ENCODE results near the gene NBL1.

Gene NBL1

GRCh38 chr1:19689856-19690255, 45.7 kb downstream of the NBL1 start:
- no peak for DNase-seq (ENCODE audit: low read depth, low spot score)

GRCh38 chr1:19690342-19690741, 46.2 kb downstream of the NBL1 start:
- H3K27ac ChIP-seq, result no peak overlapping the region
- DNase-seq (ENCODE audit: low read depth, low spot score), result no peak

More at GRCh38 chr1:19689856-19690255, 45.7 kb downstream of the NBL1 start:
- H3K27ac ChIP-seq, result no peak overlapping the region

GRCh38 chr1:19694298-19694697, 50.2 kb downstream of the NBL1 start:
- H3K27ac ChIP-seq, result no peak overlapping the region
- DNase-seq (ENCODE audit: low read depth, low spot score), result no peak

- DNase-seq (ENCODE audit: low read depth, low spot score), result no peak
- H3K27ac ChIP-seq, result no peak overlapping the region
These were observed 51.7 kb downstream of the NBL1 start for GRCh38 chr1:19695772-19696171.

- no peak overlapping the region for H3K27ac ChIP-seq
- no peak for DNase-seq (ENCODE audit: low read depth, low spot score)
These were observed 52.7 kb downstream of the NBL1 start for GRCh38 chr1:19696820-19697219.

- DNase-seq (ENCODE audit: low read depth, low spot score), result no peak
- H3K27ac ChIP-seq, result no peak overlapping the region
These were observed 54.1 kb downstream of the NBL1 start for GRCh38 chr1:19698181-19698580.

- H3K27ac ChIP-seq, result no peak overlapping the region
- no peak for DNase-seq (ENCODE audit: low read depth, low spot score)
These were observed 56.1 kb downstream of the NBL1 start for GRCh38 chr1:19700079-19700777.

GRCh38 chr1:19703280-19703679, 59.2 kb downstream of the NBL1 start:
- no peak for DNase-seq (ENCODE audit: low read depth, low spot score)
- no peak overlapping the region for H3K27ac ChIP-seq

GRCh38 chr1:19704247-19705113, 60.4 kb downstream of the NBL1 start:
- DNase-seq (ENCODE audit: low read depth, low spot score), result no peak
- H3K27ac ChIP-seq, result no peak overlapping the region

GRCh38 chr1:19705464-19705863, 61.4 kb downstream of the NBL1 start:
- no peak for DNase-seq (ENCODE audit: low read depth, low spot score)

GRCh38 chr1:19706136-19706535, 62.0 kb downstream of the NBL1 start:
- no peak for DNase-seq (ENCODE audit: low read depth, low spot score)
- no peak overlapping the region for H3K27ac ChIP-seq

More at GRCh38 chr1:19705464-19705863, 61.4 kb downstream of the NBL1 start:
- H3K27ac ChIP-seq, result no peak overlapping the region
